Measurements from ENCODE around the gene EPC2.
"Not testable (repeated sequence)": the region's sequence is repeated elsewhere in the genome, so short reads cannot be mapped to it uniquely, and the experiment has no call there.

DNA sequence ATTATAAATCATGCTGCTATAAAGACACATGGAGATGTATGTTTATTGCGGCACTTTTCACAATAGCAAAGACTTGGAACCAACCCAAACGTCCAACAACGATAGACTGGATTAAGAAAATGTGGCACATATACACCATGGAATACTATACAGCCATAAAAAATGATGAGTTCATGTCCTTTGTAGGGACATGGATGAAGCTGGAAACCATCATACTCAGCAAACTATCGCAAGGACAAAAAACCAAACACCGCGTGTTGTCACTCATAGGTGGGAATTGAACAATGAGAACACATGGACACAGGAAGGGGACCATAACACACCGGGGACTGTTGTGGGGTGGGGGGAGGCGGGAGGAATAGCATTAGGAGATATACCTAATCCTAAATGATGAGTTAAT is 17.8 kb downstream of the EPC2 start:
- TF ChIP-seq, protein P1, sequence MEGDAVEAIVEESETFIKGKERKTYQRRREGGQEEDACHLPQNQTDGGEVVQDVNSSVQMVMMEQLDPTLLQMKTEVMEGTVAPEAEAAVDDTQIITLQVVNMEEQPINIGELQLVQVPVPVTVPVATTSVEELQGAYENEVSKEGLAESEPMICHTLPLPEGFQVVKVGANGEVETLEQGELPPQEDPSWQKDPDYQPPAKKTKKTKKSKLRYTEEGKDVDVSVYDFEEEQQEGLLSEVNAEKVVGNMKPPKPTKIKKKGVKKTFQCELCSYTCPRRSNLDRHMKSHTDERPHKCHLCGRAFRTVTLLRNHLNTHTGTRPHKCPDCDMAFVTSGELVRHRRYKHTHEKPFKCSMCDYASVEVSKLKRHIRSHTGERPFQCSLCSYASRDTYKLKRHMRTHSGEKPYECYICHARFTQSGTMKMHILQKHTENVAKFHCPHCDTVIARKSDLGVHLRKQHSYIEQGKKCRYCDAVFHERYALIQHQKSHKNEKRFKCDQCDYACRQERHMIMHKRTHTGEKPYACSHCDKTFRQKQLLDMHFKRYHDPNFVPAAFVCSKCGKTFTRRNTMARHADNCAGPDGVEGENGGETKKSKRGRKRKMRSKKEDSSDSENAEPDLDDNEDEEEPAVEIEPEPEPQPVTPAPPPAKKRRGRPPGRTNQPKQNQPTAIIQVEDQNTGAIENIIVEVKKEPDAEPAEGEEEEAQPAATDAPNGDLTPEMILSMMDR (IDR thresholded peaks at IDR 0.05; ENCODE audit: low read depth, low read length, poor library complexity, severe bottlenecking), result not testable (repeated sequence)
- not testable (repeated sequence) for TF ChIP-seq EZH2phosphoT487 (IDR thresholded peaks at IDR 0.05; ENCODE audit: borderline replicate concordance, low read length)
